ENCODE measurements around the gene TMEM267.
"Not testable (repeated sequence)": the region's sequence is repeated elsewhere in the genome, so short reads cannot be mapped to it uniquely, and the experiment has no call there.

TMEM267 gene

GRCh38 chr5:43483298-43484105, at the start of gene TMEM267:
TMEM267 (minus strand) TSS chr5:43483865; CDS start chr5:43453969, 29,896 bp downstream.
- peak; percentile 77 for DNase-seq

DNA sequence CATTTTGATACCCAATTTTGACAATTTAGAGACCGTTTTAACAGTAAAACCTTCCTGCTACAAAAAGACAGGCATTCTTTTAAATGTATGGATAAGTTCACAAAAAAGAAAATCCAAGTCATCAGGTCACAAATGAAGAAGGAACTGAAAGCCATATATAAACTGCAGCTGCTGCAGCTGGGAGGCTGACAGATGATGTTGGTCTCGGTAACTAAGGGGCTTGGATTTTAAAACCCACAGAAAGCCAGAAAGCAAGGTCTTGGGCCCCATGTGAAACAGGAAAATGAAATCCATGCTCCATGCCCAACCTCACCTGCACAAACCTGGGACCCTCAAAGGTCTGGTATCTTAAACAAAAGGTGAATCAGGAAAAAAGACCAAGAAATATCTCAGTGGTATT, 47.0 kb upstream of the TMEM267 start:
- no peak for DNase-seq

DNA sequence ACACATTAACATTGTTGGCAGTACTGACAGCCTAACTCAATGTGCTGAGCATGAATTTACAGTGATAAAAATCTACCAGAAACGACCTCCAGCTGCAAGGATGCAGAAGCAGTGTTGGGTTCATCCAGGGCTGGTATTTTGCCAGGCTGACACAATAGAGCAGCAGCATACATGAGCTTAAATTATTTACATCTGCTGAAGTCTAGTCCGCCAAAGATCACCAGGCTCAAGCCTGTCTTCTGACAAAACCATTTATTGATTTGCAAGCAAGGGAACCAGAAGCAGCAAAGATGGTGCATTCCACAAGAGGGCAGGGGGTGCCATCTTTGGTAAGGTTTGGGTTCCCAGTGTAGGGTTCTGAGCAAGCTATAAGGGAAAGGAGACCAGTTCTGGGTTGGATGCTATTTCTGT, 40.0 kb upstream of the TMEM267 start:
- DNase-seq = no peak

GRCh38 chr5:43520615-43521014, 37.0 kb upstream of the TMEM267 start:
- no peak for DNase-seq

DNA sequence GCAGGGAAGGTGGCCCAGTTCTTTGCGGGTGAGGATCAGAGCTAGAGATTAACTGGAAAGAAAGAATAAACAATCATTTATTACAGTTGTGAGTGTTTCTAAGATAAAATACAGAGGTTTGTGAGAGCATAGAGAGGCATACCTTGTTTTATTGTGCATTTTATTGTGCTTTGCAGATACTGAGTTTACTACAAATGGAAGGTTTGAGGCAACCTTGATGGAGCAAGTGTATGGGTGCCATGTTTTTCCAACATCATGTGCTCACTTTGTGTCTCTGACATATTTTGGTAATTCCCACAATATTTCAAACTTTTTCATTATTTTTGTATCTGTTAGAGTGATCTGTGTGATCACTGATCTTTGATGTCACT, 32.0 kb upstream of the TMEM267 start:
- no peak for DNase-seq

GRCh38 chr5:43514816-43515677, 31.4 kb upstream of the TMEM267 start, which contains the start of gene C5orf34:
C5orf34 (minus strand) TSS chr5:43515148; CDS start chr5:43509339, 5,809 bp downstream.
- DNase-seq = peak; percentile 92

DNA sequence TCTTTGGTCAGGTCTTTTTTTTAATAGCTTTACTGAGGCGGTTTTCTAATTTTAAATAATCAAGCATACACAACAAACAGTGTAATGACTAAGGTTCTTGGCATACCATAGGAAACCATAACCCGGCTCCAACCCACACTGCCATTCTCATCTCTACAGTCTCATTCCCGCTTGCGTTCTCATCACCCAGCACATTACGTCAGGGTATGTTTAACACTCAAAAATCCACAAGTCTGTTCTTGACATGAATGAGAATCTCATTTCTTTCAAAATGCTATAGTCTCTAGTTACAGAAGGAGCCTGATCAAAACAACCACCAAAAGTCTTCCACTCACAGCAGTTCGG, 30.8 kb upstream of the TMEM267 start:
- DNase-seq = peak; percentile 49

DNA sequence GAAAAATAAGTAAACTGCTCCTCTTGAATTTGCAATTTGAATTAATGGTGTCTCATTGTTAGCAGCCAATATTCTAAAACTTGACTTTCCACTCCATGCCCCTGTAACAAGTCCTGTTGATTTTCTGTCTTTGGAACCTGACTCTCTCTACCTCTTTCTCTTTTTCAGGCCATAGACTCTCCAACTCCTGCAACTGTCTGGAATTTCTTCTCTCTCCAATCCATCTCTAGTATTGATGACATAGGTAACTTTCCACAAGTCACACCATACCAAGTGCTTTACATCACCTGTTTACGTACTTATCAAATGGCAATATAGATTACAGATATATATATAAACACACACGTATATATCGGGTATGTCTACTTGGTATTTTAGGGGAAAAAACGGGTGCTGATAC, 30.4 kb upstream of the TMEM267 start:
- DNase-seq = no peak

DNA sequence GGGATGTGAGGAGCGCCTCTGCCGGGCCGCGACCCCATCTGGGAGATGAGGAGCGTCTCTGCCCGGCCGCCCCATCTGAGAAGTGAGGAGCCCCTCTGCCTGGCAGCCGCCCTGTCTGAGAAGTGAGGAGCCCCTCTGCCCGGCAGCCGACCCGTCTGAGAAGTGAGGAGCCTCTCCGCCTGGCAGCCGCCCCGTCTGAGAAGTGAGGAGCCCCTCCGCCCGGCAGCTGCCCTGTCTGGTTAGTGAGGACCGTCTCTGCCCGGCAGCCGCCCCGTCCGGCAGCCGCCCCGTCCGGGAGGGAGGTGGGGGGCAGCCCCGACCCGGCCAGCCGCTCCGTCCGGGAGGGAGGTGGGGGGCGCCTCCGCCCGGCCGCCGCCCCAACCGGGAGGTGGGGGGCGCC, 27.4 kb upstream of the TMEM267 start:
- DNase-seq = not testable (repeated sequence)

GRCh38 chr5:43498581-43498980, 14.9 kb upstream of the TMEM267 start:
- DNase-seq = no peak

DNA sequence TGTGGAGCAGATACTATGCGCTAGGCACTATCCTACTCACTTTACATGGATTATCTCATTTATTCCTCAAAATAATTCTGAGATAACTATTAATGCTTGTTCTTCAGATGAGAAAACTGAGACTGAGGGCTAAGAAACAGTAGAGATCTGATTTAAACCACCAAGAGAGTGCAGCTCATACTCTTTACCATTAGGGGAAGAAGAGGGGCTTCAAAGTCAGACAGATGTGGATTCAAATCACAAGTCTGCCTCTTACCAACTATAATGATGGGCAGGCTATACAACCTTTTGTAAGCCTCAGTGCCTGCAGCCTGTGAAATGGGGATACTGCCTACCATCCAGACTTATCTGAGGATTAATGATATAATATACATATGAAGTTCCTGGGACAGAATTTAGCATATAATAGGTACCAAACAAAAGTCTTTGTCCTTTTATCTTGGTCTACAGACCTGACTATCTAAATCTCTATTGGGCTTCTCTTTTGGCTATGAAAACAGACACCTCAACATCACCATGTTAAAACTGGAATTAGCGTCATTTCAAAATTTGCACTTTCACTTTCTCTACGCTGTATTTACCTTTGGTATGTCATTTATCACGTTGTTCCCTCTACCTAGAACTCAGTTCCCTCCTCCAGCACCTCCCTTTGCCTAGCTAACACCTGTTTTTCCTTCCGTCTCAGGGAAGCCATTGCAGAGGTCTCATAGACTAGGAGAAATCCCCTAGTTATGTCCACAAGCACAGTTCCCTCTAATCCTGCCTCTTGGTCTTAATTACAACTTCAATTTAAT, 13.8 kb upstream of the TMEM267 start:
- no peak for DNase-seq

DNA sequence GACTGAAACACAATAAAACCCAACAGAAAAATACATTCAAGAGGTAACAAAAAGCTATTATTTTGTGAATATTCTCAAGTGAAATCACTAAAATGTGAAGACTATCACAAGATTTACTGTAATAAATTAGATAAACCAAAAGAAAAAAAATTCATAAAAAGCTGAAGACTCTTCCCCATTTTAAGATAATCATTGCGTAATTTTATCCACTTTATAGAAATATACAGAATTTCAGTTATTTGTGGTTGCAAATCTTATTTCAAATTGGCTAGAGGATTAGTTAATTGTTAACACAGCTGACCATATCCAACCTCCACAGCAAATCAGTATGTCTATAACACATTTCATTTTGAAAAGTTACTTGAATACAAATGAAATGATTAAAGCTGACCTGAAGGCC, 7.7 kb upstream of the TMEM267 start:
- DNase-seq = no peak

DNA sequence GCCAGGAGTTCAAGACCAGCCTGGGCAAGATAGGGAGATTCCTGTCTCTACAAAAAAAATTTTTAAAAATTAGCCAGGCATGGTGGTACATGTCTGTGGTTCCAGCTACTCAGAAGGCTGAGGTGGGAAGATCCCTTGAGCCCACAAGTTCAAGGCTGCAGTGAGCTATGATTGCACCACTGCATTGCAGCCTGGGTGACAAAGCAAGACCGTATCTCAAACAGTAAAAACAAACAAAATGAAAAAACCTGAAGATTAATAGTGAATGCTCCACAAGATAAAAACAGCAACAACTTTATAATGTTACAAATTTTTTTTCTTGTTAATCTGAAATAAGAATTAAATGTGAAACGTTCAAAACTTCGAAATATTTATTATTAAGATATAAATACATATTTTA, 2.7 kb upstream of the TMEM267 start:
- no peak for DNase-seq

GRCh38 chr5:43485406-43485805, 1.7 kb upstream of the TMEM267 start:
- no peak for DNase-seq

GRCh38 chr5:43484106-43484849, 613 bp upstream of the TMEM267 start:
- peak; percentile 53 for DNase-seq

GRCh38 chr5:43482490-43483297, 971 bp downstream of the TMEM267 start:
- no peak for DNase-seq

DNA sequence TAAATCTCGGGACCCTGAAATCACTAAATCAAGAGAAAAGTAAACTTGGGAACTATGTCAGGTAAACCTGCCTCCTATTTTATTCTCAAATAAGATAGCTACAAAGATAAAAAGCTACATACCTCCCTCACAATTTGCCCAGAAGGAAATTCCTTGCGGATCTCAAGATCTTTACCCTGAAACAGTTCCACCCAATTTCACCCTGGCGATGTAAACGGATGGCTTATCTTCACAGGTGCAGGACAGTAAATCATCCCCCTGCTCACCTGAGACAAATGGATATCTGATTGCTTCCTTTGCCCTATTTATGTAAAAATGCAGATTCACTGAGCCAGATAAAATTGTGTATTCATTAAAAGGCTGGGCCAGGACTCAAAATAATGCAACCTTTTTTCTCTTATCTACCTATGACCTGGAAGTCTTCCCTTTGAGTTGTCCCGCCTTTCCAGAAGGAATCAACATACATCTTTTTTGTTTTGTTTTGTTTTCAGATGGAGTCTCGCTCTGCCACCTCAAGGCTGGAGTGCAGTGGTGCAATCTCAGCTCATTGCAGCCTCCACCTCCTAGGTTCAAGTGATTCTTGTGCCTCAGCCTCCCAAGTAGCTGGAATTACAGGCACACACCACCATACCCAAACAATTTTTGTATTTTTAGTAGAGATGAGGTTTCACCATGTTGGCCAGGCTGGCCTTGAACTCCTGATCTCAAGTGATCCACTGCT, 13.8 kb downstream of the TMEM267 start:
- no peak for DNase-seq

- no peak for DNase-seq
Measured at GRCh38 chr5:43467100-43467499, 16.6 kb downstream of the TMEM267 start.

DNA sequence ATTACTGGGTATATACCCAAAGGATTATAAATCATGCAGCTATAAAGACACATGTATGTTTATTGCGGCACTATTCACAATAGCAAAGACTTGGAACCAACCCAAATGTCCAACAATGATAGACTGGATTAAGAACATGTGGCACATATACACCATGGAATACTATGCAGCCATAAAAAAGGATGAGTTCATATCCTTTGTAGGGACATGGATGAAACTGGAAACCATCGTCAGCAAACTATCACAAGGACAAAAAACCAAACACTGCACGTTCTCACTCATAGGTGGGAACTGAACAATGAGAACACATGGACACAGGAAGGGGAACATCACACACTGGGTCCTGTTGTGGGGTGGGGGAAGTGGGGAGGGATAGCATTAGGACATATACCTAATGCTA, 18.2 kb downstream of the TMEM267 start:
- DNase-seq = not testable (repeated sequence)

DNA sequence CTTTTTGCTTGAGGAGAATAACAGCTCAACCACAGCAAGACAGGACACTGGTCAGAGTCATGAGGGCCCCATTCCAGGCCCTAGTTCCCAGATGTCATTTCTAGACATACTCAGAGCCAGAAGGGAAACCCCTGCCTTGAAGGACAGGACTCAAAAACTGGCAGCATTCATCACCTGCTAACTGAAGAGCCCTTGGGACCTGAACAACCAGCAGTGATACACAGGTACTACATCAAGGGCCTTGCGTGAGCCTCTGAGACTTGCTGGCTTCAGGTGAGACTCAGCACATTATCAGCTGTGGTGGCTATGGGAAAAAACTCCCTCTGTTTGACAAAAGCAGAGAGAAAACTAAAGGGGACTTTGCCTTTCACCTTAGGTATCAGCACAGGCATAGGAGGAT, 22.6 kb downstream of the TMEM267 start:
- DNase-seq = no peak

GRCh38 chr5:43456556-43456955, 27.1 kb downstream of the TMEM267 start:
- DNase-seq = no peak
